ENCODE measurements around the gene FGF19.
A peak's percentile ranks its signal among the peaks of the same experiment; 100 is the strongest.

DNA sequence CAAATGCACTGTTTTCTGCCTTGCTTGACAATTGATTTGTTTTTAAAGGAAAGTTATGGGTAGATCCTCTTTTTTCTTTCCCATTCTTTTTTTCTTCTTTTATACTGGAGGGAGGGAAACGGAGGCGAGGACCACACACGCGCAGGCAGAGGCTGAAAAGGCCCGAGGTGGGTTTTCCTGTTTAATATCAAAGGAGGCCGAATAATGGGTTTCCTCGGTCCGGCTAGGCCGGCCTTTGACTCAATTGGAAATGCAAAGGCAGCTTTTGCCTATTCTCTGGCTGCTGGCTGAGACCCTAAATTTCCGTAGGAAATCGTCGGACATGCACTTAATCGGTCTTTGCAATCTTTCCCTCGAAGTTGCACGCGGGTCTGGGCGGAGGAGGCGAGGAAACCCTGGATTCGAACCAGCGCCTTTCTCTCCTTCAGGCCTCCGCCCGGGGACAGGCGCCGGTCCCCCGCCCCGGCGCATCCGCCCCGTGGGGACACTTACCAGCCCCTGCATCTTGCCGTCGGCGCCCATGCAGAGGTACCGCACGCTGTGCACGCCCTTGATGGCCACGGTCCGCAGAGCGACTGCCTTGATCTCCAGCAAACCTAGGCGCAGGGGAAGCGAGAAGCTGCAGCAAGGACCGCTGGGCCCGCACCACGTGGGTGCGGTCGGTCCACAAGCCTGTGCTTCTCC is 911 bp downstream of the FGF19 start:
- TF ChIP-seq EZH2 (IDR thresholded peaks at IDR 0.05; ENCODE audit: insufficient read depth, poor library complexity, severe bottlenecking): peak; percentile 50
- TF ChIP-seq EZH2phosphoT487 (IDR thresholded peaks at IDR 0.05; ENCODE audit: insufficient read depth, low read depth): peak; percentile 70

All from GM23248 (cell line).